Measurements from ENCODE around the gene LMBR1L. TPM values are rescaled to one million over a fixed set of nuclear protein-coding genes. Genes with fewer than 3 reads are reported as not detected.

Gene LMBR1L
- total and polyA plus RNA-seq, 2 donors (not counting 1 experiment from before 2014, with no cell fraction given), result 30.9 to 53.2 TPM

DNA sequence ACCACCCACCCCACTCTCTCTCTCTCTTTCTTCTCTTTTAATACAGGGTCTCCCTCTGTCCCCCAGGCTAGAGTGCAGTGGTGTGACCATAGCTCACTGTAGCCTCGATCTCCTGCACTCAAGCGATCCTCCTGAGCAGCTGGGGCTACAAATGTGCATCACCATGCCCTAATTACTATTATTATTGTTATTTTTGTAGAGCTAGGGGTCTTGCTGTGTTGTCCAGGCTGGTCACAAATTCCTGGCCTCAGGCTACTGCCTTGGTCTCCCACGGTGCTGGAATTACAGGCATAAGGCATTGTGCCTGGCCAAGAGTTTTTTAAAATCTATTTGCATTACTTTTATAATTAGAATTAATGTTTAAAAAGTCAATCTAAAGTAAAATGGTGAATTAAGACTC is 43.6 kb upstream of the LMBR1L start:
- no peak for TF ChIP-seq EZH2 (IDR thresholded peaks at IDR 0.05; ENCODE audit: low read length, missing control alignments)
- TF ChIP-seq, protein P1, sequence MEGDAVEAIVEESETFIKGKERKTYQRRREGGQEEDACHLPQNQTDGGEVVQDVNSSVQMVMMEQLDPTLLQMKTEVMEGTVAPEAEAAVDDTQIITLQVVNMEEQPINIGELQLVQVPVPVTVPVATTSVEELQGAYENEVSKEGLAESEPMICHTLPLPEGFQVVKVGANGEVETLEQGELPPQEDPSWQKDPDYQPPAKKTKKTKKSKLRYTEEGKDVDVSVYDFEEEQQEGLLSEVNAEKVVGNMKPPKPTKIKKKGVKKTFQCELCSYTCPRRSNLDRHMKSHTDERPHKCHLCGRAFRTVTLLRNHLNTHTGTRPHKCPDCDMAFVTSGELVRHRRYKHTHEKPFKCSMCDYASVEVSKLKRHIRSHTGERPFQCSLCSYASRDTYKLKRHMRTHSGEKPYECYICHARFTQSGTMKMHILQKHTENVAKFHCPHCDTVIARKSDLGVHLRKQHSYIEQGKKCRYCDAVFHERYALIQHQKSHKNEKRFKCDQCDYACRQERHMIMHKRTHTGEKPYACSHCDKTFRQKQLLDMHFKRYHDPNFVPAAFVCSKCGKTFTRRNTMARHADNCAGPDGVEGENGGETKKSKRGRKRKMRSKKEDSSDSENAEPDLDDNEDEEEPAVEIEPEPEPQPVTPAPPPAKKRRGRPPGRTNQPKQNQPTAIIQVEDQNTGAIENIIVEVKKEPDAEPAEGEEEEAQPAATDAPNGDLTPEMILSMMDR (conservative IDR thresholded peaks at IDR 0.05 in 1 of 2, IDR thresholded peaks at IDR 0.05 in 1 of 2; ENCODE audit: low read depth in 1 of 2, low read length in 2 of 2), result no peak
- no peak overlapping the region for H3K4me2 ChIP-seq (ENCODE audit: extremely low read depth, insufficient read depth, low read length)
- no peak overlapping the region for H3K27ac ChIP-seq (ENCODE audit: insufficient read depth, low read length)
- H3K27me3 ChIP-seq (ENCODE audit: control insufficient read depth, insufficient read depth, low read length), result no peaks in the 10 kb centered on the region
- no peaks in the 10 kb centered on the region for H3K79me2 ChIP-seq (ENCODE audit: control insufficient read depth, insufficient read depth, low read length)
- no peaks in the 10 kb centered on the region for H3K36me3 ChIP-seq (ENCODE audit: control insufficient read depth, insufficient read depth, low read length)
- H3K9ac ChIP-seq (ENCODE audit: insufficient read depth, low read length), result no peak overlapping the region
- H3K4me1 ChIP-seq (ENCODE audit: control insufficient read depth, extremely low read depth, insufficient read depth, low read length), result no peaks in the 10 kb centered on the region
- H2AFZ ChIP-seq (ENCODE audit: low read length), result no peak overlapping the region
- no peaks in the 10 kb centered on the region for H3K9me3 ChIP-seq (ENCODE audit: control insufficient read depth, insufficient read depth, low read depth, low read length)
- H3K4me3 ChIP-seq (replicated peaks in 1 of 4; ENCODE audit: control extremely low read depth in 1 of 4, insufficient read depth in 1 of 4, low read depth in 3 of 4, low read length in 4 of 4), result no peak overlapping the region
- no peaks in the 10 kb centered on the region for H4K20me1 ChIP-seq (ENCODE audit: control insufficient read depth, extremely low read depth, insufficient read depth, low read length)
- no peak for DNase-seq (ENCODE audit: low read depth in 2 of 2)

DNA sequence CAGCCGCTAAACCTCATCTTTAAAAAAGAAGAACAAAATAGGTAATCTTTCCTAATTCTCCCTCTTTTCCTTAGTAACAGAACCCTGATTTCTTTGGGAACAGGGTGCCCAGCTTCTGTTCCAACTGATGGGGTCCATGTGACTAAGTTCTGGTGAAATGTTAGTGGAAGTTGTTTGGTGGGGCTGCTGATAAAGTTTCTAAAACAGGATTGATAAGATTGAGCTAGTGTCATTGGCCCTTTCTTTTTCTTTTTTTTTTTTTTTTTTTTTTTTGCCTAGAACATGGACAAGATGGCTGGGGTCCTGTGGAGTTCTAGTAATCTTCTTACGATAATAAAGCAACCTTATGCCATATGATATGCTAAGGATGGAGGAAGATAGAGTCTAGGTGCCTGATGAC is 36.7 kb upstream of the LMBR1L start:
- no peak overlapping the region for H3K4me3 ChIP-seq (replicated peaks in 1 of 4; ENCODE audit: control extremely low read depth in 1 of 4, insufficient read depth in 1 of 4, low read depth in 3 of 4, low read length in 4 of 4)
- H3K9ac ChIP-seq (ENCODE audit: insufficient read depth, low read length), result no peak overlapping the region
- H3K4me1 ChIP-seq (ENCODE audit: control insufficient read depth, extremely low read depth, insufficient read depth, low read length), result no peaks in the 10 kb centered on the region
- no peaks in the 10 kb centered on the region for H3K9me3 ChIP-seq (ENCODE audit: control insufficient read depth, insufficient read depth, low read depth, low read length)
- no peak overlapping the region for H3K4me2 ChIP-seq (ENCODE audit: extremely low read depth, insufficient read depth, low read length)
- H2AFZ ChIP-seq (ENCODE audit: low read length), result no peak overlapping the region
- no peaks in the 10 kb centered on the region for H3K36me3 ChIP-seq (ENCODE audit: control insufficient read depth, insufficient read depth, low read length)
- no peak overlapping the region for H3K27ac ChIP-seq (ENCODE audit: insufficient read depth, low read length)
- DNase-seq (ENCODE audit: low read depth in 2 of 2), result no peak
- no peaks in the 10 kb centered on the region for H4K20me1 ChIP-seq (ENCODE audit: control insufficient read depth, extremely low read depth, insufficient read depth, low read length)
- no peaks in the 10 kb centered on the region for H3K79me2 ChIP-seq (ENCODE audit: control insufficient read depth, insufficient read depth, low read length)
- no peaks in the 10 kb centered on the region for H3K27me3 ChIP-seq (ENCODE audit: control insufficient read depth, insufficient read depth, low read length)
- TF ChIP-seq, protein P1 (conservative IDR thresholded peaks at IDR 0.05 in 1 of 2, IDR thresholded peaks at IDR 0.05 in 1 of 2; ENCODE audit: low read depth in 1 of 2, low read length in 2 of 2), result no peak
- no peak for TF ChIP-seq EZH2 (IDR thresholded peaks at IDR 0.05; ENCODE audit: low read length, missing control alignments)

DNA sequence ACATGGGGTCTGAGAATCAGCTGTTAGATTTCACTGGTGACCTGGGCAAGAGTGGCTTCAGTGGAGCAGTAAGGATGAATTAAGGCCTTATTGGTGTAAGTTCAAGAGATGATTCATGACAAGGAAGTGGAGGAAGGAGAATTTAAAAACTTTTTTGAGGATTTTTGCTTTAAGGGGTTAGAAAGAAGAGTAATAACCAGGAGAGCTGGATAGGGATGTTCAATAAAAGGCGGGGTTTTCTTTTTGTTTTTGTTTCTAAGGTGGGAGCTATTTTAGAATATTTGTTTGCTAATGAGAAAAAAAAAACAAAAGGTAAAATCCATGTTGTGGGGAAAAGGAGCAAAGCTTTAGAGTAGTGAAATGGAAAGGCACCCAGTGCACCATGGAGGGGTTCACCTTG is 35.8 kb upstream of the LMBR1L start:
- H4K20me1 ChIP-seq (ENCODE audit: control insufficient read depth, extremely low read depth, insufficient read depth, low read length), result no peaks in the 10 kb centered on the region
- no peaks in the 10 kb centered on the region for H3K79me2 ChIP-seq (ENCODE audit: control insufficient read depth, insufficient read depth, low read length)
- no peak overlapping the region for H2AFZ ChIP-seq (ENCODE audit: low read length)
- H3K27me3 ChIP-seq (ENCODE audit: control insufficient read depth, insufficient read depth, low read length), result no peaks in the 10 kb centered on the region
- no peak for TF ChIP-seq EZH2 (IDR thresholded peaks at IDR 0.05; ENCODE audit: low read length, missing control alignments)
- TF ChIP-seq, protein P1 (conservative IDR thresholded peaks at IDR 0.05 in 1 of 2, IDR thresholded peaks at IDR 0.05 in 1 of 2; ENCODE audit: low read depth in 1 of 2, low read length in 2 of 2), result no peak
- no peaks in the 10 kb centered on the region for H3K4me1 ChIP-seq (ENCODE audit: control insufficient read depth, extremely low read depth, insufficient read depth, low read length)
- H3K4me3 ChIP-seq (replicated peaks in 1 of 4; ENCODE audit: control extremely low read depth in 1 of 4, insufficient read depth in 1 of 4, low read depth in 3 of 4, low read length in 4 of 4), result no peak overlapping the region
- H3K9ac ChIP-seq (ENCODE audit: insufficient read depth, low read length), result no peak overlapping the region
- DNase-seq (ENCODE audit: low read depth in 2 of 2), result no peak
- no peak overlapping the region for H3K27ac ChIP-seq (ENCODE audit: insufficient read depth, low read length)
- H3K9me3 ChIP-seq (ENCODE audit: control insufficient read depth, insufficient read depth, low read depth, low read length), result no peaks in the 10 kb centered on the region
- no peaks in the 10 kb centered on the region for H3K36me3 ChIP-seq (ENCODE audit: control insufficient read depth, insufficient read depth, low read length)
- H3K4me2 ChIP-seq (ENCODE audit: extremely low read depth, insufficient read depth, low read length), result no peak overlapping the region
